Measurements from ENCODE around the gene NARF. TPM values are rescaled to one million over a fixed set of nuclear protein-coding genes. Genes with fewer than 3 reads are reported as not detected.

Gene NARF
- total RNA-seq, 1 experiment from 2014 or later, result 96.7 TPM

DNA sequence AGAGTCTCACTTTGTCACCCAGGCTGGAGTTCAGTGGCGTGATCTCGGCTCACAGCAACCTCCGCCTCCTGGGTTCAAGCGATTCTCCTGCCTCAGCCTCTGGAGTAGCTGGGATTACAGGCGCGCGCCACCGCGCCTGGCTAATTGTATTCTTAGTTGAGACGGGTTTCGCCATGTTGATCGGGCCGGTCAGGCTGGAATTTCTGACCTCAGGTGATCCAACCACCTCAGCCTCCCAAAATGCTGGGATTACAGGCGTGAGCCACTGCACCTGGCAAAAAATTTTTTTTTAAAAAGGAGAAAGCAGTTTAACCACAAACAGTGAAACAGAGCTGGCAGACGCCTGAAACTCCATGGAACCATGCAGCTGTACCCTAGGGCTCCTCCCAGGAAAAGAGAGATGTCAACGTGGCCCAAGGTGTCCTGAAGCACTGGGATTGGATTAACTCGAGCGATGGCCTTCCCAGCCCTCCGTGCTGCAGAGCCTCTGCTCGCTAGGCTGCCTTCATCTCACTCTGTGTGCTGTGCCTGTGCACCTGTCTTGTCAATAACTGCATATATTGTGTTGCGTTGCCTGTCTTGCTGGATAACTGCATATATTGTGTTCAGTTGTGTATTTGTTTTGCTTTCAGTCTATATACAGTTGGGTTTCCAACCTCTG is 31.4 kb downstream of the NARF start:
- no peaks in the 10 kb centered on the region for H3K9me3 Mint-ChIP-seq
- CTCF ChIA-PET, result no interaction called here
- no peak overlapping the region for H3K4me3 Mint-ChIP-seq
- TF ChIP-seq EMX1 (CRISPR knock-in tag; IDR thresholded peaks at IDR 0.05) (no peak), ZNF317 (CRISPR knock-in tag; IDR thresholded peaks at IDR 0.05; ENCODE audit: borderline replicate concordance, low read depth) (no peak), CREM (CRISPR knock-in tag; IDR thresholded peaks at IDR 0.05) (no peak), SOX15 (CRISPR knock-in tag; IDR thresholded peaks at IDR 0.05) (no peak), NFE2L1 (CRISPR knock-in tag; IDR thresholded peaks at IDR 0.05) (no peak), NR2C2 (CRISPR knock-in tag; IDR thresholded peaks at IDR 0.05) (no peak), CREB1 (CRISPR knock-in tag; IDR thresholded peaks at IDR 0.05) (no peak), JUN (CRISPR knock-in tag; IDR thresholded peaks at IDR 0.05) (no peak), FOXP1 (CRISPR knock-in tag; IDR thresholded peaks at IDR 0.05; ENCODE audit: borderline replicate concordance) (no peak), JAZF1 (CRISPR knock-in tag; IDR thresholded peaks at IDR 0.05) (no peak), NR1H2 (CRISPR knock-in tag; IDR thresholded peaks at IDR 0.05) (no peak), ZNF396 (CRISPR knock-in tag; IDR thresholded peaks at IDR 0.05; ENCODE audit: borderline replicate concordance) (no peak), ZNF138 (CRISPR knock-in tag; conservative IDR thresholded peaks at IDR 0.05) (no peak), NR3C1 (CRISPR knock-in tag; conservative IDR thresholded peaks at IDR 0.05; ENCODE audit: low read depth) (no peak)
- TF ChIP-seq, protein P1, sequence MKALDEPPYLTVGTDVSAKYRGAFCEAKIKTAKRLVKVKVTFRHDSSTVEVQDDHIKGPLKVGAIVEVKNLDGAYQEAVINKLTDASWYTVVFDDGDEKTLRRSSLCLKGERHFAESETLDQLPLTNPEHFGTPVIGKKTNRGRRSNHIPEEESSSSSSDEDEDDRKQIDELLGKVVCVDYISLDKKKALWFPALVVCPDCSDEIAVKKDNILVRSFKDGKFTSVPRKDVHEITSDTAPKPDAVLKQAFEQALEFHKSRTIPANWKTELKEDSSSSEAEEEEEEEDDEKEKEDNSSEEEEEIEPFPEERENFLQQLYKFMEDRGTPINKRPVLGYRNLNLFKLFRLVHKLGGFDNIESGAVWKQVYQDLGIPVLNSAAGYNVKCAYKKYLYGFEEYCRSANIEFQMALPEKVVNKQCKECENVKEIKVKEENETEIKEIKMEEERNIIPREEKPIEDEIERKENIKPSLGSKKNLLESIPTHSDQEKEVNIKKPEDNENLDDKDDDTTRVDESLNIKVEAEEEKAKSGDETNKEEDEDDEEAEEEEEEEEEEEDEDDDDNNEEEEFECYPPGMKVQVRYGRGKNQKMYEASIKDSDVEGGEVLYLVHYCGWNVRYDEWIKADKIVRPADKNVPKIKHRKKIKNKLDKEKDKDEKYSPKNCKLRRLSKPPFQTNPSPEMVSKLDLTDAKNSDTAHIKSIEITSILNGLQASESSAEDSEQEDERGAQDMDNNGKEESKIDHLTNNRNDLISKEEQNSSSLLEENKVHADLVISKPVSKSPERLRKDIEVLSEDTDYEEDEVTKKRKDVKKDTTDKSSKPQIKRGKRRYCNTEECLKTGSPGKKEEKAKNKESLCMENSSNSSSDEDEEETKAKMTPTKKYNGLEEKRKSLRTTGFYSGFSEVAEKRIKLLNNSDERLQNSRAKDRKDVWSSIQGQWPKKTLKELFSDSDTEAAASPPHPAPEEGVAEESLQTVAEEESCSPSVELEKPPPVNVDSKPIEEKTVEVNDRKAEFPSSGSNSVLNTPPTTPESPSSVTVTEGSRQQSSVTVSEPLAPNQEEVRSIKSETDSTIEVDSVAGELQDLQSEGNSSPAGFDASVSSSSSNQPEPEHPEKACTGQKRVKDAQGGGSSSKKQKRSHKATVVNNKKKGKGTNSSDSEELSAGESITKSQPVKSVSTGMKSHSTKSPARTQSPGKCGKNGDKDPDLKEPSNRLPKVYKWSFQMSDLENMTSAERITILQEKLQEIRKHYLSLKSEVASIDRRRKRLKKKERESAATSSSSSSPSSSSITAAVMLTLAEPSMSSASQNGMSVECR (CRISPR knock-in tag; IDR thresholded peaks at IDR 0.05; ENCODE audit: borderline replicate concordance), result no peak
- TF ChIP-seq, protein P2, sequence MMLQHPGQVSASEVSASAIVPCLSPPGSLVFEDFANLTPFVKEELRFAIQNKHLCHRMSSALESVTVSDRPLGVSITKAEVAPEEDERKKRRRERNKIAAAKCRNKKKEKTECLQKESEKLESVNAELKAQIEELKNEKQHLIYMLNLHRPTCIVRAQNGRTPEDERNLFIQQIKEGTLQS (CRISPR knock-in tag; conservative IDR thresholded peaks at IDR 0.05), result no peak
- TF ChIP-seq, protein P3, sequence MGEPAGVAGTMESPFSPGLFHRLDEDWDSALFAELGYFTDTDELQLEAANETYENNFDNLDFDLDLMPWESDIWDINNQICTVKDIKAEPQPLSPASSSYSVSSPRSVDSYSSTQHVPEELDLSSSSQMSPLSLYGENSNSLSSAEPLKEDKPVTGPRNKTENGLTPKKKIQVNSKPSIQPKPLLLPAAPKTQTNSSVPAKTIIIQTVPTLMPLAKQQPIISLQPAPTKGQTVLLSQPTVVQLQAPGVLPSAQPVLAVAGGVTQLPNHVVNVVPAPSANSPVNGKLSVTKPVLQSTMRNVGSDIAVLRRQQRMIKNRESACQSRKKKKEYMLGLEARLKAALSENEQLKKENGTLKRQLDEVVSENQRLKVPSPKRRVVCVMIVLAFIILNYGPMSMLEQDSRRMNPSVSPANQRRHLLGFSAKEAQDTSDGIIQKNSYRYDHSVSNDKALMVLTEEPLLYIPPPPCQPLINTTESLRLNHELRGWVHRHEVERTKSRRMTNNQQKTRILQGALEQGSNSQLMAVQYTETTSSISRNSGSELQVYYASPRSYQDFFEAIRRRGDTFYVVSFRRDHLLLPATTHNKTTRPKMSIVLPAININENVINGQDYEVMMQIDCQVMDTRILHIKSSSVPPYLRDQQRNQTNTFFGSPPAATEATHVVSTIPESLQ (CRISPR knock-in tag; IDR thresholded peaks at IDR 0.05), result no peak
- TF ChIP-seq, protein P4, sequence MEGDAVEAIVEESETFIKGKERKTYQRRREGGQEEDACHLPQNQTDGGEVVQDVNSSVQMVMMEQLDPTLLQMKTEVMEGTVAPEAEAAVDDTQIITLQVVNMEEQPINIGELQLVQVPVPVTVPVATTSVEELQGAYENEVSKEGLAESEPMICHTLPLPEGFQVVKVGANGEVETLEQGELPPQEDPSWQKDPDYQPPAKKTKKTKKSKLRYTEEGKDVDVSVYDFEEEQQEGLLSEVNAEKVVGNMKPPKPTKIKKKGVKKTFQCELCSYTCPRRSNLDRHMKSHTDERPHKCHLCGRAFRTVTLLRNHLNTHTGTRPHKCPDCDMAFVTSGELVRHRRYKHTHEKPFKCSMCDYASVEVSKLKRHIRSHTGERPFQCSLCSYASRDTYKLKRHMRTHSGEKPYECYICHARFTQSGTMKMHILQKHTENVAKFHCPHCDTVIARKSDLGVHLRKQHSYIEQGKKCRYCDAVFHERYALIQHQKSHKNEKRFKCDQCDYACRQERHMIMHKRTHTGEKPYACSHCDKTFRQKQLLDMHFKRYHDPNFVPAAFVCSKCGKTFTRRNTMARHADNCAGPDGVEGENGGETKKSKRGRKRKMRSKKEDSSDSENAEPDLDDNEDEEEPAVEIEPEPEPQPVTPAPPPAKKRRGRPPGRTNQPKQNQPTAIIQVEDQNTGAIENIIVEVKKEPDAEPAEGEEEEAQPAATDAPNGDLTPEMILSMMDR (IDR thresholded peaks at IDR 0.05), result no peak
- TF ChIP-seq, protein P5, sequence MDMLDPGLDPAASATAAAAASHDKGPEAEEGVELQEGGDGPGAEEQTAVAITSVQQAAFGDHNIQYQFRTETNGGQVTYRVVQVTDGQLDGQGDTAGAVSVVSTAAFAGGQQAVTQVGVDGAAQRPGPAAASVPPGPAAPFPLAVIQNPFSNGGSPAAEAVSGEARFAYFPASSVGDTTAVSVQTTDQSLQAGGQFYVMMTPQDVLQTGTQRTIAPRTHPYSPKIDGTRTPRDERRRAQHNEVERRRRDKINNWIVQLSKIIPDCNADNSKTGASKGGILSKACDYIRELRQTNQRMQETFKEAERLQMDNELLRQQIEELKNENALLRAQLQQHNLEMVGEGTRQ (CRISPR knock-in tag; IDR thresholded peaks at IDR 0.05), result no peak
- TF ChIP-seq, protein P6, sequence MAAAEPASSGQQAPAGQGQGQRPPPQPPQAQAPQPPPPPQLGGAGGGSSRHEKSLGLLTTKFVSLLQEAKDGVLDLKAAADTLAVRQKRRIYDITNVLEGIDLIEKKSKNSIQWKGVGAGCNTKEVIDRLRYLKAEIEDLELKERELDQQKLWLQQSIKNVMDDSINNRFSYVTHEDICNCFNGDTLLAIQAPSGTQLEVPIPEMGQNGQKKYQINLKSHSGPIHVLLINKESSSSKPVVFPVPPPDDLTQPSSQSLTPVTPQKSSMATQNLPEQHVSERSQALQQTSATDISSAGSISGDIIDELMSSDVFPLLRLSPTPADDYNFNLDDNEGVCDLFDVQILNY (CRISPR knock-in tag; IDR thresholded peaks at IDR 0.05), result no peak
- DNase-seq (ENCODE audit: low spot score), result no peak
- no peak for ATAC-seq
- peaks cover 5% of the 10 kb centered on the region for H3K4me1 Mint-ChIP-seq
- POLR2A ChIA-PET, result no interaction called here
- peaks cover 3% of the 10 kb centered on the region; the same call in 1 of the 2 replicates for H3K27me3 Mint-ChIP-seq (ENCODE audit: low read depth)
- peaks cover 29% of the 10 kb centered on the region for H3K36me3 Mint-ChIP-seq
- peak overlapping the region; percentile 6; the same call in 1 of the 2 replicates for H3K27ac Mint-ChIP-seq

All from WTC11 (cell line).